Stimulated activated CD8-positive, alpha-beta memory T cell treated with anti-CD3 and anti-CD28 coated beads, Interleukin-4, amount 100 ng/mL, for 48 hours (primary cell): ENCODE measurements around the gene DPP10.
A peak's percentile ranks its signal among the peaks of the same experiment; 100 is the strongest.

Experiments used
- DNase-seq: peaks from one replicate; pipeline ENCODE4 v3.0.0-alpha.2; 2020

The DPP10 gene

DNA sequence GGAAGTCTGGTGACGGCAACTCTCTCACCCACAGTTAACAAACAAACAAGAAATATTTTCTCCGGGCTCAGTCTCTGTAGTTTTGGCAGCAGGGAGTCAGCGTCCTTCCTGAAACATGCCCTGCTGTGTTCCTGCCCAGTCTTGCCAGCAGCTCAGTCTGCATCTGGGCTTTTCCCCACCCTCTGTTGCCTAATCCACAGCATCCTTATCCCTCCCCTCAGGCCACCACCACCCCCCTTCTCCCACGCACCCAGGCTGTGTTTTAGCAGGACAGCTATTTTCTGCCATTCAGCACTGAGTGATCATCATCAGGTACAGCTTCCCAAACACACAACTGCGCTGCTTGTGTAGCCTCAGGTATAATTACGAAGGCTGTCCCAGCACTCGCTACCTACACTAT is 168.2 kb downstream of the DPP10 start:
- no peak for DNase-seq

DNA sequence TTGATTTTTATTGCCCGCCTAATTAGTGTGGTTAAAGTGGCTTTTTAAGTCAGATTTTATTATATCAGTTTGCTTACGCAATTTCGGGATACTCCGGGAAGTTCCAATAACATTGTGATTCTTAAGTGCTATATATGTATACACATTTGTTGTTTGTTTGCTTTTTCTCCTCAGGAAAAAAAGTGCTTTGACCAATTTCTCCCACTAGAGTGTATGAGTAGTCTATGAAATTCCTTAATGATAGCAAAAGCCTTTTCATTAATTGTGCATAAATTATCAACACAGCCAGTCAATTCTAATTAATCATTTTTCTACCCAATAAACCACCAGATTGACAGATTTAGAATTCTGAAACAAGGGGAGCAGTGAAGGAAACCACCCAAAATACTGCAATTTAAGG is 172.2 kb downstream of the DPP10 start:
- no peak for DNase-seq

DNA sequence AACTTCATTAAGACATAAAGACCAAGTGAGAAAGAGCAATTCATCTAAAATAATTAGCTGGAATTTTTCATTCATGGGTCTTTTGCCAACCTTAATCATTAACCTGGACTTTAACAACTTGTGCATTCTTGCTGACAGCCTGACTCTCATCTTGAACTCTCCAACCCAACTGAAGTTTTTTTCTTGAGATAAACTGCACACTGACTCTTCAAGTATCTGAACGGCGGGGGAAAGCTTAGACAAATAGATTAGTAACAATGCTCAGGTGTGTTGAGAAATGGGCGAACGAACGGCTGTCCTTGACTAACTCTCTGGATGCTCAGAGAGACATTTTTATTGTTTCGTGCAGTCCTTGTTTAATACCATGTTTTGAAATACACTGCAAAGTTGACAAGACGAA is 186.0 kb downstream of the DPP10 start:
- DNase-seq: no peak

DNA sequence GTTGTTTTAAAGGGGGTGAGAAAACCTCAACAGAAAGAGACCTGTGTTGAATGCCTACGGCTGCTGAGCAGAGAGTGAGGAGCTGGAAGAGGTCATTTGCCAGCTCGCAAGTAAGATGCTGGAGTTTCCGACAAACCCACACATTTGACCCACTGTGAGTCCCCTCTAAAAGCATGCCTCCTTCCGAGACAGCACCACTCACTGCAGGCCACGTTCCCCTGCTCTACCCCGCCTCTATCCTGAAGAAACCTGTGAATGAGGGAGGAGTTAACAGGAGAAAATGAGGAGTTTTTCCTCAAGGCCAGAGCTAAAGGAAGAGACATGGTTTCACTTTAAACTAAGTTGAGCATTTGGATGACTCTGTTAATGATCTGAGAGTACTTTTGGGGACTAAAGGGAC is 188.7 kb downstream of the DPP10 start:
- no peak for DNase-seq

DNA sequence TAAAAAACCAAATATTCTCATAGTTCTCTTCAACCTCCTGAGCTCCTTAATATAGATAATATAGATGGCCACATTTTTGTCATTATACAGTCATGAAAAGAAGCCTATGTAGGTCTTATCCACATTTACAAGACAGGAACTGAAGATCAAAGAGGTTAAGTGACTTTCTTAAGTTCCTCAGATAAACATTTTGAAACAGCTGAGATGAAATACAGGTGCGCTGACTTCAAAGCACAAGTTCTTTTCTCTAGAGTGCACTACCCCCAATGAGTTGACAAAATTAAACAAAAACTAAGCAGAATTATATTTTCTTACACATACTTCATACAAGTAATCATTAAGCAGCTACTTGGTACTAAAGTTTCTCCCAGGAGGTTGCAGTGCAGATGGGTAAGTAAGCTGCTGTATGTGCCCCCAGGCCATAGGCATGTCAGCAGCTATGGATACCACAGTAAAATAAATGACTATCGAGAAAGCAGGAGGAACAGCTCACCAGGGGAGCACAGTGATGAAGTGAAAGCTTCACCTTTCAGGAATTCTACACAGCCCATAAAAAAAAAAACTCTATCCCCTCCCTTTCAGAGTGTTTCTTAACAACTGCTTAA is 199.8 kb downstream of the DPP10 start:
- DNase-seq: no peak

DNA sequence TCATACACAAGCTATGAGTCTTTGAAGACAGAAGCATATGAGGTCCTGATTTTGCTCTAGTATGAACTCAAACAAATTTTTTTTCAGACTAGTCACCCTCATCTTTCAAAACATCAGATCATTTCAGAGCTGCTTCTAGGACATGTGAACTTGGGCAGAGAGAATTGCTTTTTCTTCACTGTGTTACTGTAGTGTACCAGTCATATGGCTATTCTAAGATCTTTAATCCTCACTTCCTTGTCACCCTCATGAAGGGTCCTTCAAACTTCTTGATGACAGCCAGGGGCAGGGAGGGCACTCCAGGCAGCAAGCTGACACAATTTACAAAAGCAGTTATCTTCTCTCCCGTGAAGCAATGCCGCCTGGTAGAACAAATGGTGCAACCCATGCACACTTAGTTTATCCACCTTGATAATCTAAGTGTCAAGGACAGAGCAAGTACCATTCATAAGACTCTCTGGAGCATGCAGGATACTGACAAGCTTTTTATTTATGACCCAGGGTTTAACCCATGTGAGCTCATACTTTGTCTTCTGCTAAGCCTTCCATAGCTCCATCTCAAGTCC is 200.6 kb downstream of the DPP10 start:
- no peak for DNase-seq

DNA sequence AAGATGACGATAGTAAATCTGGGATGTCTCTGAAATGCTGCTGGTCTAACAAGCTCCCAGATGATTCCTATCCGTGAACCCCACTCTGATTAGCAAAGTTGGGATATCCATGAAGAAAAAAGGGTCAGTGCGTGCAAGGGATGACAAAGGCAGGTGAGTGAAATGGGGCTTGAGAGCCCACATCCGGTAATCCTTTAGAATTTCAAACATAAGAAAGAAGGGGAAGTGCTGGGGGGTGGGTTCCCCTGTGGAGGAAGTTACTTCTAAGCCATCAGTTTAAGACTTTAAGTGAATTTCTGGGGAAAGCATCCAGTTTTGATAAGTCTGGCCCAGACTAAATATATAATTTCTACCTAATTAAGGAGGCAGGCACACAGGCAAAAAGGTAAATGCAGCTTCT is 209.5 kb downstream of the DPP10 start:
- DNase-seq: no peak

DNA sequence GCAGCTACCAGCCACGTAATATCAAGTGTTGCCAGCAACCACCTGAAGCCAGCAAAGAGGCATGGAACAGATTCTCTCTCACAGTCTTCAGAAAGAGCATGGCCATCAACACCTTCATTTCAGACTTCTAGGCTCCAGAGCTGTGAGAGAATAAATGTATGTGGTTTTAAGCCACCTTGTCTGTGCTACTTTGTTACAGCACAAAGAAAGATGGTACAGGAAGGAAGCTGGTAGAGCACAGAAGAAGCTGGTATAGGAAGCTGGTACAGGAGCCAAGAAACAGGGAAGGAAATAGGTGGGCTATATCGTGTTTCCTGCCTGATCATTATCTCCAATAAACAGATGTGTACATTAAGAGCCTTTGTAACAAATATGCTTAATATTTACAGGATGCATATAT is 217.4 kb downstream of the DPP10 start:
- no peak for DNase-seq

DNA sequence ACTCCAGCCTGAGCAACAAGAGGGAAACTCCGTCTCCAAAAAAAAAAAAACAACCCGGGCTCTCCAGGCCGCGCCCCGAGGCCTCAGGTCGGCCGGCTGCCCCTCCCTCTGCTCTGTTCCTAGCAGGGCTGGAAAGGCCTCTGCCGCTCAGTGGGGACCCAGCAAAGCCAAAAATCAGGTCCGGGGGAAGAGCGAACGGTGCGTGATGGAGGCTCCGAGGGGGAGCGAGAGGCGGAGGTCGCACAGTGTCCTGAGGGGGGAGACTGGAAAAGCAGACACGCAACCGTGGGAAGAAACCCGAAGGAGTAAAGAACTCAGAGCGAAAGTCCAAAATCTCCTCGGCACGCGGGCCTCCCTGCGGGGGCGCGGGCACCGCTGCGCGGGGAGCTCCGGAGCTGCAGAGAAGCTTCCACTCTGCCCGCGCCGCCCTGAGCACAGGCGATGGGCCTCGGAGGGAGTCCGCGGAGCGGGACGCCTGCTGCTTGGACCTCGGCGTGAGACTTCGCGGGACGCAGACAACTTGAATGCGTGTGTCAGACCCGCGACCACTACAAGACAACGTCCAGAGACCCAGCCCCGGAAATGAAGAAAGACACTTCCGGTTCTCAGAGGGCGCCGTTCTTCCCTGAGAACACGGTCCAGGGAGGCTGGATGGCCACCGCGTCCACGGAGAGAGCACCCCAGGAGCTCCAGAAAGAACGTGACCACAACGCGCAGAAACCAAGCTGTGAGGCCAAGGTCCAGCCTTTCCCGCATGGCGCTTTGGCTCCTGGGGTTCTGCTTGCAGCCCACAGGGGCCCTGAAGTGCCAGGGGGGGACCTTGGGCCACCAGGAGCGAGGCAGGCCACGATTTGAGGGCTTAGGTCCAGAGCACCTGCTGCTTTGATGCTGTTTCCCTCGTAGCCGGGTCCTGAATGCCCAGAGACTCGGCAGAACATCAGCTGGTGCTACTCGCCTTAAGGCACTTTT is 219.8 kb downstream of the DPP10 start:
- peak; percentile 22 for DNase-seq

DNA sequence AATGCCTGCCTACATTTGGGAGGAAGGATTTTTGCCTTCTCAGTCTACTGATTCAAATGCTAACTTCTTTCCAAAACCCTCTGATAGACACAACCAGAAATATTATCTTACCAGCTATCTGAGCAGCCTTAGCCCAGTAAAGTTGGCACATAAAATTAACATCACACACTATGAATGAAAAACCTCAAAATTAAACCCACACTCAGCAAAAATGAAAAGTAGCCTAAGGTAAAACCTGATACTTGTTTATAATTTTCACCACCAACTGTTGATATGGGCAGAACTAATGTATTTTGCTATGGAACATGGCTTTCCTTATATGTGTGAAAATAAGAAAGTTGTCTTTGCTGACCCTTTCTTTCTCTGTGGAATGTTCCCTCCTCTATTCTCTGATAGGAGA is 226.0 kb downstream of the DPP10 start:
- no peak for DNase-seq

DNA sequence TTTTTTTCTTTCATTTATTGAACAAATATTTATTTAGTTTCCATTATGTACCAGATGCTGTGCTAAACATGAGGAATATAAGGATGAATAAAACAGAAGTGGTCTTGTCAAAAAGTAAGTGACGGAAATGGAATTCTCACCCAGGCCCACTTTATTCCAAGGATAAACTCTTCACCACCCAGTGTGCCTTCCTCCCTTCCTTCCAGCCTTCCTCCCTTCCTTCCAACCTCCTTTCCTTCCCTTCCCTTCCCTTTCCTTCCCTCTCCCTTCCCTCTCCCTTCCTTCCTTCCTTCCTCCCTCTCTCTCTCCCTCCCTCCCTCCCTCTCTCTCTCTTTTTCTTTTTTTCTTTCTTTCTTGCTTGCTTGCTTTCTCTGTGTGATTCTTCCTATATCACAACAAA is 240.8 kb downstream of the DPP10 start:
- no peak for DNase-seq

DNA sequence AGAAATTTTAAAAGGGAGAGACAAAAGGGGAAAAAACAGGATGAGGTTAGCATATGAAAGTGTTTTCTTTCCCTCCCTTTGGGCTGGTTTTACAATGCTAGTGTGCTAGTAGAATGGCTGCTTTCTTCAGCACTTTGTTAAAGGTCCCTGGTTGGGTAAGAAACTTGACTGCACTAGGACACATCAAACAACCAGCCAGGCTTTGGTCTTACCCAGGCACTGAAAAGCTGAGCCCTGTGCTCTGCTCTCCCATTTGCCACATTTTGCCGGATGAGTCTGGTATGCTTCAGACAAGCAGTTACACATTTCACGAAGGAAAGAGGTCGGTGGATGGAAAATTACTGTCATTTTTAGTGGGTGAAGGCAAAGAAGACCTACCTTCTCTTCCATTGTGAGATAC is 242.0 kb downstream of the DPP10 start:
- no peak for DNase-seq

DNA sequence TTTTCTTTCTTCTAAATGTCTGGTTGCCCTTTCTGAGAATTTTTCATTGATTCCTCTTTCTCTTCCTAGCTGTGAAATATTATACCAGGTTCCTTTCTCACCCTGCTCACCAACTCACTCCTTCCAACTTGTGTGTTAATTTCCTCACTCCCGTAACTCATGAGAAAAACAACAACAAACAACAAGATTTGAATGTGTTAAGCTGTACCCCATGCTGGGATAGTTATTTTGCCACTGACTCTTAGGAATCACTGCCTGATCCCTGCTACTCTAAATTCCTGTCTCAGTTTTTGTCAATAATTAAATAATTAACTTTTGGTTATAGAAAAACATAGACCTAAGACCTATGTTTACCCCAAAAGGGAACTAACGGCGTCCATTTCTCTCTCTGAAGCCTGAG is 242.7 kb downstream of the DPP10 start:
- no peak for DNase-seq

DNA sequence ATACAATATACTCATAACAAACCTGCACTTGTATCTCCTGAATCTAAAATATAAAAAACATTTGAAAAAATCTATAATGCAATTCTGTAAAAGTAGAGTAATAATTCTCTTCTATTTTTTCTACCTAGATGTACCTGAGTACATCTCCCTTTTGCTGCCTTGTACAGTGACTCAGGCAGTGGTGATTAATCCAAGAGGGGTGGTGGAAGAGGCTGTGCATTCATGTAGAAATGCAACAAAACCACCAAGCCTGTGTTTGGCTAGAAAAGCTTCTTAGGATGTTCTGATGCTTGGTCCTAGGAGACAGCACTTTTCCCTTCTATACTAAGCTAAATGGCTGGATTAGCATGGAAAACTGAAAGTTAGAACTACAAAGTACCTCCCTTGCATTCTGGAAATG is 245.8 kb downstream of the DPP10 start:
- DNase-seq: no peak

DNA sequence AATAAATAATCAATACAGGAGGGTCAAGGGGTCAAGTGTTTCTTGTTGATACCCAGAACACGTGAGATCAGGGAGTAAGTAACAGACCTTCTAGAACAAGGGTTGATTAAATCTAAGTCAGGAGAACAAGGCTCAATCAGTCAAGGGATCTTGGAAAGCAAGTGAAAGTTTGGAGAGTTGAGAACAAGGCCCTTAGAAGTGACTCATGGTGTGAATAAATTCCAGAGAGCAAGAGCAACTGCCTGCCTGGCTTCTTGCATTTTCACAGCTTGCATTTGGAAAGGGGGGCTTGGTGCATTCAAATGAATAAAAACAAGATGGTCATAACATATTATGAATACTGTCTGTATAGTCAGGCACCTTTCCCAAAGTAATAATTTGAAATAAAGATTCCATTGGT is 256.1 kb downstream of the DPP10 start:
- DNase-seq: no peak

DNA sequence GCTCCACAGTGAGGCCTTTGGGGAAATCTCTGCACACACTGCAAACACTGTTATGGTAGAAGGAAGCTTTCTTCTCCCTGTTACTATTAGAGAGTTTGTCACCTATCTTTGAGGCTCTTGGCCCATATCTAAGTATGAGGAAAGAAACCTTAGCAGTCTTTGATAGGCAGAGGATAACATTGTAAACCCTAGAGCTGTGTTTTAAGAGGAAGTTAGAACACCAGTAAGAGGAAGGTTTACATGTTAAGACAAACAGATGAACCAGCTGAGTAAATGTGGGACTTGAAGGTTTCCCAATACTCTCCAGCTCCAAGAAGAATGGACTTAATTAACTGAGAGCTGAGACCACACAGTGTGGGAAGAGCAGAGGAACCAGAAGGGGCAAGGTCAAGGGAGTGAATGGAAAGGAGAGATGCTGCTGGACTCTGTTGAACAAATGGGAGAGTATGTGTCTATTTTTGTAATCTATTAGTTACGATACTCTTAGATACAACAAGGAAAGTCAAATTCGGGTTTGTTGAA is 257.0 kb downstream of the DPP10 start:
- DNase-seq: no peak

DNA sequence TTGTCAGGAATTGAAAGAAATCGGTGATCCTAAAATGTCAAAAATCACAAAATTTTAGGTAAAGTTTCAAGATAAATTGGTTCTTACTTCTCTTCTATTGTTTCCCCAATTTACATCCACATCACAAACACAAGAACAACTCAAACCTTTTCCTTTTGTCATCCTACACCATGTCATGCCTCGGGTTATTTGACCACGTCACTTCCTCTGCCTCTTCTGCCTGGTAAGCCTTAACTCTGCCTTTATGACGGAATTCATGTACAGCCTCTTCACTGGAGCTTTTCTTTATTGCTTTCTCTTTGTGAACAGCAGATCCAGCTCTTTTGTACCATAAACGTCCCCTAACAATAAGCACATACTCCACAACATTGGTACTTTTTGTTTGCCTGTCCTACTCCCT is 258.0 kb downstream of the DPP10 start:
- DNase-seq: no peak

DNA sequence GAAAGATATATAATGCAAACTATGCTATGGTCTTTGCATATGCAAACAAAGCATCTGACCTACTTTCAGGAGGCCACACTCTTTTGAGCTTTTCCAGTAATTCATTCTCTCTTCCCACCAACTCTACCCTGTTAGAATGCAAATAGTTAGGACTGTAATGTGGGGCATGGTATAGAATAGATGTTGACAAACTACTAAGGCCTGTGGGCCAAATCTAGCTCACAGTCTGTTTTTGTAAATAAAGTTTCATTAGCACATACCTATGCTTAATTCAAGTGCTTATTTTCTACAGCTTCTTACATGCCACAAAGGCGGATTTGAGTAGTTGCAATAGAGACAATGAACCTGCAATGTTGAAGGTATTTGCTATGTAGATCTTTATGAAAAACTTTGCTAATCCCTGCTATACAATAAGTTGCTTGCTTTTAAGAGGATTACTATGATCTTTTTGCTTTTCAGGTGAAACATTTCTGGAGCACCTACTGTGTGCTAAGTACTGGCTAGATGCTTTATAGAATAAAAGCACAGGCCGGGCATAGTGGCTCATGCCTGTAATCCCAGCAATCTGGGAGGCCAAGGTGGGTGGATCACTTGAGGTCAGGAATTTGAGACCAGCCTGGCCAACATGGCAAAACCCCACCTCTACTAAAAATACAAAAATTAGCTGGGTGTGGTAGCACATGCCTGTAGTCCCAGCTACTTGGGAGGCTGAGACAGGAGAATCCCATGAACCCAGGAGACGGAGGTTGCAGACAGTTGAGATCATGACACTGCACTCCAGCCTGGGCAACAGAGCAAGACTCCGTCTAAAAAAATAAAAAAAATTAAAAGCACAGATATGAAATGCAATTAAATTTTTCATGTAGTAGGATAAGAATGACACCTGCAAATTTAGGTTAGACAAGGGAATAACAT is 267.8 kb downstream of the DPP10 start:
- DNase-seq: no peak

DNA sequence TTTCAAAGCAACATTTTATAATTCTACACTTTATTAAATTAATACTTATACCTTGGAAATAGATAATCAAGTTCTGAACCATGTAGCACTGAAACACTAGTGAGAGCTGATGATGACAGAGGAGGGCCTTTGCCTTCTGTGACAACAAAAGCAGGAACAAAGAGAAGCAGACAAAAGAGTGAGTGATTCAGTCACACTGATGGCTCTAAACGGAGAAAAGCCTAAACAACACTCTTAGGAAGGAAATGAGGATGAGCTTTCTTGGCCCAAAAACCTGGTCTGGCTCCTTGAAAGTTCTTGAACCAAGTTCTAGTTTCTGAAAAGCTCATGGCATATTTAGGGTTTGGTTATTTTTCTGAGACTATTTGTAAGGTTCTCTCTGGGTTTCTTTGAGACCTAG is 271.9 kb downstream of the DPP10 start:
- no peak for DNase-seq

DNA sequence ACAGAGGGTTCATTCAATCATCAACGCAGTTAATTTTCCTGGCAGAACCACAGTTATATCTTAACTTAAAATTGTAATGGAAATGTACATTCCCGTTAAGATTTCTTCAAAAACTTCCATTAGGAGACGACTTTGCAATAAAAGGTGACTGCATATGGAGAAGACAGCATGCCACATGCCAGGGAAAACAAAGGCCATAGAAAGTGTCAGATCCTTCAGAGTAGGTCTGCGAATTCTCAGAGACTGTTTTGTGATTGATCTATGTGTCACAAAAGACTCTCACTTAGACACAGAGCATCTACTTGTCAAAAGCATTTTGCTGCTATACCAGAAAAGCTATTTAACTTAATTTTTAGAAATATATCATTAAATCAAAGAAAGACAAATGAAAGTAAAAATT is 274.6 kb downstream of the DPP10 start:
- DNase-seq: no peak

DNA sequence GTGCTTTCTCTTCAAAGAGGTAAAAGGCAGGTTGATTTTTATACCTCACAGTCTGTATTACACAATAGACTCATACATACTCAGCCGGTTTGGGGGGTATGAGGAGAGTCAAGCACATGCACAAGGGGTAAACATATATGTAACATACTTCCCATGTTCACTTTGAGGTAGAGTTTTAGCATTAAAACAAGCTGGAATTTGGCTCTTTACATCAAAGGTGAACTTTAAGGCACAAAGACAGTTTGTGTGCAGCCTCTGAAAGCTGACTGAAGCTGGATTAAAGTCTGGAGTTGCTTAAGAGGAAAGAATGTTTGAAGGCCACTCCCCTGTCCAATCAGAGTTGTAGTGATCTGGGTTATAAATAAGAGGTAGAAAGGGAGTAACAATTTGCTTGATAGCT is 282.0 kb downstream of the DPP10 start:
- DNase-seq: no peak

DNA sequence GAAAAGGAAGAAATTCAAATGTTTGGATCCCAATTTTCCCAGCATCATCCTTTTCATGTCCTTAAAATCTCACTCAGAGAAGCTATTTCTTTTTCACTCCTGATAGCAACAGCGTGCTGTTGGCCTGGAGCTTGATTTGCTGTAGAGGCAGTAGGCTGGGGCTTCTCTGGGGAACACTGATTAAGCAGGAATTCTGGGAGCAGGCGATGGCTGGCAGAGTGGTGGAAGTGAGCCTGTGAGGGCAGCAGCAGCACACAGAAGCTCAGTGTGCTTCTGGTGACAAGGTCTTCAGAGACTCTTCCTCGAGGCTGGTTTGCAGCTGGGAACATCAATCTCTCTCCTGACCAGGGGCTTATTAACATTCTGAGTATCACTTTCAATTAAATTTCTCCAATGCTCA is 284.6 kb downstream of the DPP10 start:
- DNase-seq: no peak

DNA sequence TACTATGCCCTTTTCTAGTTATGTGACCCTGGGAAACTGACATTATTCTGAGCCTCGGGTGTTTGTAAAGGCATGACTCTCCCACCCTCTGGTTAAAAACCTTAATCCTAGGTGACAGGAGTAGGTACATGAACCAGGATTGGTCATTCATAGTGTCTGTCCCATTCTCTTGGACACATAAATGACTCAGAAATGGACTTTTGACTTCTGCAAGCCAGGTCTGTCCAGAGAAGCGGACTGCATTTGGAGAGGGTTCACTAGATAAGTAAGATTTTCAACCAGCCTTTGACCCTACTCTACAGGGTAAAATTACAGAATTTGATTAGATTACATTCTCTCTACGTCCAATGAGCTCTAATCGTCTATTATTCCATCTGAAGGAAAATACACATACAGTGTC is 285.9 kb downstream of the DPP10 start:
- DNase-seq: no peak
